ENCODE measurements around the gene ZNF423.
"Not testable (repeated sequence)": the region's sequence is repeated elsewhere in the genome, so short reads cannot be mapped to it uniquely, and the experiment has no call there.

Gene ZNF423

GRCh38 chr16:49521734-49522325 is 334.1 kb downstream of the ZNF423 start:
- no peak for DNase-seq

- no peak for DNase-seq
Observed at GRCh38 chr16:49520492-49521038, 335.3 kb downstream of the ZNF423 start.

DNA sequence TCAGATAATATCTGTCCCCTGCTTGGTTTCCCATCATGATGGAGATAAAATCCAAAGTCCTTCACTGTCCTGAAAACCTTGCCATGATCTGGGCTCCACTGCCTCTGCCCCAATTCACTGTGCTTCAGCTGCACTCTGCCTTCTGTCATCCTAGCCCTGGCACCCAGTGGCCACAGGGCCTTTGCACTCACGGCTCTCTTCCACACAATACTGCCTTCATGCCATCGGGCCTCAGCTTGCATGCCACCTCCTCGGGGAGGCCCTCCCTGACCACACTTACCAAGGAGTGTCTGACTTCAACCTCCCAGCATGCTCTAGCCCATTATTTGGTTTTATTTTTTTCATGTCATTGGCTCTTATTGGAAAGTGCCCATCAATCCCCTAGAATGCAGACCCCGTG is 336.2 kb downstream of the ZNF423 start:
- DNase-seq, result no peak

DNA sequence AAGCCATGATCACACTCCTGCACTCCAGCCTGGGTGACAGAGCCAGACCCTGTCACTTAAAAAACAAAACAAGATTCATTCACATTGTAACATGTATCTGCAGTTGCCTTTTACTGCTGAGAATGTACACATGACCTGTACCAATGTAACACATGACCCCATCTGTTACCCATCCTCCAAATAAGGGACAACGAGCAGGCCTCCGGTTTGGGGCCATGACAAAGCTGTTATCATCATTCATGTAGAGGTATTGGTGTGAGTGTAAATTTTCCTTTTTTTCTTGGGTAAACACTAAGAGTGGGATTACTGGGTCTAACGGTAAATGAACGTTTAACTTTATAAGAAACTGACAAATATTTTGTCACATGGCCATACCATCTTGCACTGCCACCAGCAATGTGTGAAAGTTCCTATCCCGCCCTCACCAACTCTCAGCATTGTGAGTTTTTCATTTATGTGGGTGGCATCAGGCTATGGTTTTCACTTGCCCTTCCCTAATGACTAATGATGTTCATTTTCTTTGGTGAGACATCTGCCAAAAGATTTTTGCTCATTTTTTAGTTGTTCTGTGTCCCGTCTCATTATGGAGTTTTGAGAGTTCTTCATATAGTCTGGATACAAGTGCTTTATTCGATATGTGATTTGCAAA is 336.8 kb downstream of the ZNF423 start:
- no peak for DNase-seq

DNA sequence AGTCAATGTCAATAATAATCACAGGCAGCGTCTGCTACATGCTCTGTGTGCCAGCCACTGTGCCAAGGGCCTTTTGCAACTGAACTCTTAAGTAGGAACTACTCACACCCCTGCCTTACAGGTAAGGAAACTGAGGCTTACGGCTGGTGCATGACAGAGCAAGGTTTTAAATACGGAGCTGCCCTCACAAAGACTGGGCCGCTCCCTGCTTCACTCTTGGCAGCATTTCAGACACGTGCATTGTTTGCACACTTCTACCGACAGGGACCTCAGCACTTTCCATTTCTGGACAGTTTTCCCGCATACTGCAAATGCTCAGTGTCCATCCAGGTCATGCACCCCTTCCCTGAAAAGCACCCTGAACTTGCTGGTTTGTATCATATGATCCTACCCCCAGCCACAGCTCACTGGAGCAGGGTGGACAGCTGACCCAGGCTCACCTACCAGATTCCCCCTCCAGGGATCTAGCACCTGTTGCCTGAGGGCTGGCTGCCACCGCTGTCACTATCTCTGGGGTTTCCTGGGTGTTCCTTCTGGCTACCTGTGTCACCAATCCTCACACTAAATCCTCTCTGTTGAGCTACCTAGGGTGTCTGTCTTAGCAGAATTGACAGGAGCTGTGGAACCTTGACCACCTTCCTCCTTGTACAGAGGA is 339.4 kb downstream of the ZNF423 start:
- no peak for DNase-seq

DNA sequence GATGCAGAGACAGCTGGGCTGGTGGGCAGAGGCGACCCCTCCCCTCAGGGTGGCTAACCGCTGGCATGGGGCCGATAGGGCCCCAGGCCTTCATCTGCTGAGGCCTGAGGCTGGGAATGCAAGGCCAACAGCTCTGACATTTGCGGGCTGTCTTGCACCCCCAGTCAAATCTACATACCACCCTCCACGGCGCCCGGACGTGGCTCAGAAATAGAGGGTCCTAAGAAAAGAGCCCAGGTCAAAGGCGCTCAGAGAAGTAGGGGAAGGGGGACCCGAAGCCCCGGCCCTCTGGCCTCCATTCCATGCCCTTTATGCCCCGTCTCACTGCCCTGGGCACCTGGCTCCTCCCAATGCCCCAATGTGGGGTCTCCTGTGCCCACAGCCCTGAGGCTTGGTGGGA is 340.1 kb downstream of the ZNF423 start:
- DNase-seq, result no peak

- no peak for DNase-seq
Observed at GRCh38 chr16:49515016-49515565, 340.8 kb downstream of the ZNF423 start.

DNA sequence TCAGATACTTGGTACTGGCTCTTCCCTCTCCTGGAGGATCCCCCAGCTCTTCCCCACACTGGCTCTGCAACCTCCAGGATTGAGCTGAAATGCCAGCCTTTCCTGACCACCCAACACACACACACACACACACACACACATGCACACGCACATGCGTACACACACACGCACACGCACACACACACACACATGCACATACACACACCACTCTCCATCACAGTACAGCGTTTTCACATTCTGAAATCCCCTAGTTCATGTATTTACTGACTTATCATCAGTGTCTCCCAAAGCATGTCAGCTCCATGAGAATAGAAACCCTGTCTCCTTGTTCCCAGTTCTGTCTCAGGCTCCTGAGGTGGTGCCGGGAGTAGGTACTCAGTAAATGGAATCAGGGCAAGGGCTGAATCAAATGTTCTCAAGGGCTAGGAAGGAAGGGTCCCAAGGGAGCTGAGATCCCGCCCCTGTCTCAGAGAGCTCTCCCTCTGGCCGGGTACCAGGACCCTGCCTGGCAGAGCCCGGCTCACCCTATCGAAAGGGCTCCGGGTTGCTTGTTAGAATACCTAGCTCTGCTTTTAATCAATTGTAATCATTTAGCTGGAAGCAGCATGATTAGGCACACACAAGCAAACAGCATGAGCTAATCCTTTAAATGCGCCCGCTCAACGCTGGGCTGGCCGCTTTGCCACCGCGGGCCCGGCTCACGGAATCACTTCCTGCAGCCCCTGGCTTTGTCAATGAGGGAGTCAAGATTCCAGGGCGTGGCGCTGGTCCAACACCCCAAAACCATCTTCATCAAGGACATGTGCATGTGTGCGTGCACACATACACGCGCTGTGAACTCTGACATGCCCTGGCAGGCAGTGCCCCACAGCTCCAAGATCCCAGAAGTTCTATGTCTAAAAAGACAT is 341.6 kb downstream of the ZNF423 start:
- DNase-seq, result no peak

- DNase-seq, result no peak
Observed at GRCh38 chr16:49513040-49513439, 342.9 kb downstream of the ZNF423 start.

DNA sequence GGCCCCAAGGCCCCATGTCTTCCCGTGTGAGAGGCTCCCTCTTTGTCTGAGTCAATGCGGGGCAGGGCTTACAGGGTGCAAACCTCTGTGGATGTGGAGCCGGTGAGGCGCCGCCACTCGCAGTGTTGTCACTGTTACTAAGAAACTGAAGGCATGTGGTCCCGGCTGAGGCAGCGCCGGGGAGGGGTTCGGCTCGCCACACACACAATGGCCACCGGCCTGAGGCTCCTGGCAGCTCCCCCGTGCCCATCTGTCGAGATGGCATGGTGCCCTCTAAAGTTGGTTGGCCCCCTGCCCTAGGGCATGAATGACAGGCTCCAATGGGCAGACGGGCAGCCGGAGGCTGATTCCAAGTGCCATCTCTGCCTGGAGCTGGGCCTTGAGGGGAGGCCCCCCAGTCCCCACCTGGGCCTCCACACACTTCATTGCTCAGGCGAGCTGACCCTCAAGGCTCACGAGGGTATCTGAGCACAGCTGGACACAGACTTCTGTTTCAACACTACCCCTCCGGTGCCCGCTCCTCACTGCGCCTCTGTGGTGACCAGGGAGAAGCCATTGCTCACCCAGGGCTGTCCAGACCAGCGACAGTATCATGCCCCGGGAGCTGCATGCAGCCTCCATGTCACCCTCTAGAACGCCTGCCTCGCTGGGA is 345.1 kb downstream of the ZNF423 start:
- DNase-seq, result no peak

DNA sequence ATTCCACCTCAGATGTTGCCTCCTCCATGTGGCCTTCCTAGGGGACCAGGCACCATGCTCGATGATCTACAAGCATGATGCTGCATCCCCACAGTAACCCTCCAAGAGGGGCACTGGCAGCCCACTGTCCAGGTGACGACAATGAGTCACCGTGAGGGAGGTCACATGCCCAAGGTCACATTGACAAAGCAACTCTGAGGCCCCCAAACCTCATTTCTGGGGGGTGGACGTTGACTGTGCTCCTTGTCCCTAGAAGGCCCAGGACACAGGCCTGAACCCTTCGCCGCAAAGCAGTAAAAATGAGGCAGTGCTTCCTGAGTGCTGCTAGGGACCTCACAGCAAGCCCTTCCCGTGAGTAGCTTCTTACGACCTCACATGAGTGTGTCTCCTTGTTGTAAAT is 345.8 kb downstream of the ZNF423 start:
- DNase-seq, result no peak

DNA sequence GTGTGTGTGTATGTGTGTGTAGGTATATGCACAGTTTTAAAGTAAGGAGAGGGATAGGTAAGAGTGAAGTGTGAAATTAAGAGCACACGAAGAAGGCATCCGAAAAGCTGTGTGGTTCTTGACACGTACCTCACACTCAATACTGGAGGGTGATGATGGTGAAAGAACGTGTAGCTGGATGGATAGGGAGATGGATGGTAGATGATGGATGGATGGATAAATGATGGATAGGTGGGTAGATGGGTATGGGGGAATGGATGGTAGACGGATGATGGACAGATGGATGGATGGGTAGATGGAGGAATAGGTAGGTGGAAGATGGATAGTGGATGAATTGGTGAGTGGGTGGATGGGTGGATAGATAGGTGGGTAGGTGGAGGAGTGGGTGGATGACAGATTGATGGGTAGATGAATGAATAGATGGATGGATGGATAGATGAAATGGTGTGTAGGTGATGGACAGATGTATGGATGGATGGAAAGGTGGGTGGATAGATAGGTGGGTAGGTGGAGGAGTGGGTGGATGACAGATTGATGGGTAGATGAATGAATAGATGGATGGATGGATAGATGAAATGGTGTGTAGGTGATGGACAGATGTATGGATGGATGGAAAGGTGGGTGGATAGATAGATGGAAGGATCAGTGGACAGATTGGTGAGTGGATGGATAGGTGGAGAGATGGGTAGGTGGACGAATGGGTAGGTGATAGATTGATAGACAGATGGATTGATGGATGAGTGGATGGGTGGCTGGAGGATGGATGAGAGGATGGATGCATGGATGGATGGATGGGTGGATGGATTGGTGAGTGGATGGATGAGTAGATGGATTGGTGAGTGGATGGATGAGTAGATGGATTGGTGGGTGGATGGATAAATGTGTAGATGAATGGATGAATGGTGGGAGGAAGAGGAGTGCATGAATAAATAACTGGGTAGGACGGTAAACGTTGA is 349.6 kb downstream of the ZNF423 start:
- not testable (repeated sequence) for DNase-seq

DNA sequence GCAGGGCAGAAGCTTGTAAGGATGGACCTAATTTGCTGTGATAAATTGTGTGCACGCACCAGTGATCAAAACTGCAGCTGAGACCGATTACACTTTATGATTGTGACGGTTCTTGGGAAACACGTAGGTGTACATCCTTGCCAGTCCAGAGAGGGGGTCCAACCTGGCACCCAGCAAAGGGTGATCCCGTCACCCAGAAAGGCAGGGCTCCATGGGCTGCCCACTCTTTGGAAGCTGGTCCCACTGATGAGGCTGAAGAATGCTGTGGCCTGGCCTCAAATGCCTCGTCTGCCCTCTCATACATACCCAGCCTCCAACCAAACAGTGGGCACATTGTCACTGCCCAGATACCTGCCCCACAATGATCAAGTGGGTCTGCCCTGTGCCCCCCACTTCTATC is 350.4 kb downstream of the ZNF423 start:
- no peak for DNase-seq

- no peak for DNase-seq
Observed at GRCh38 chr16:49504626-49505025, 351.3 kb downstream of the ZNF423 start.

DNA sequence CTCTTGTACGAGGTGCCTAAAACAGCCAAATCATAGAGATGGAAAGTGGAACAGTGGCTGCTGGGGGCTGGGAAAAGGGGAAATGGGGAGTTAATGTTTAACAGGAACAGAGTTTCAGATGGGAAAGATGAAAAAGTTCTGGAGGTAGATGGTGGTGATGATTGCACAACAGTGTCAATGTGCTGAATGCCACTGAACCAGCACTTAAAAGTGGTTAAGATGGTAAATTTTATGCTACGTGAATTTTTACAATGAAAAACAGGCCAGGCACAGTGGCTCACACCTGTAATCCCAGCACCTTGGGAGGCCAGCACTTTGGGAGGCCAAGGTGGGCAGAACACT is 351.9 kb downstream of the ZNF423 start:
- DNase-seq, result no peak

- no peak for DNase-seq
Observed at GRCh38 chr16:49503256-49504022, 352.5 kb downstream of the ZNF423 start.

GRCh38 chr16:49502136-49502881 is 353.6 kb downstream of the ZNF423 start:
- no peak for DNase-seq

DNA sequence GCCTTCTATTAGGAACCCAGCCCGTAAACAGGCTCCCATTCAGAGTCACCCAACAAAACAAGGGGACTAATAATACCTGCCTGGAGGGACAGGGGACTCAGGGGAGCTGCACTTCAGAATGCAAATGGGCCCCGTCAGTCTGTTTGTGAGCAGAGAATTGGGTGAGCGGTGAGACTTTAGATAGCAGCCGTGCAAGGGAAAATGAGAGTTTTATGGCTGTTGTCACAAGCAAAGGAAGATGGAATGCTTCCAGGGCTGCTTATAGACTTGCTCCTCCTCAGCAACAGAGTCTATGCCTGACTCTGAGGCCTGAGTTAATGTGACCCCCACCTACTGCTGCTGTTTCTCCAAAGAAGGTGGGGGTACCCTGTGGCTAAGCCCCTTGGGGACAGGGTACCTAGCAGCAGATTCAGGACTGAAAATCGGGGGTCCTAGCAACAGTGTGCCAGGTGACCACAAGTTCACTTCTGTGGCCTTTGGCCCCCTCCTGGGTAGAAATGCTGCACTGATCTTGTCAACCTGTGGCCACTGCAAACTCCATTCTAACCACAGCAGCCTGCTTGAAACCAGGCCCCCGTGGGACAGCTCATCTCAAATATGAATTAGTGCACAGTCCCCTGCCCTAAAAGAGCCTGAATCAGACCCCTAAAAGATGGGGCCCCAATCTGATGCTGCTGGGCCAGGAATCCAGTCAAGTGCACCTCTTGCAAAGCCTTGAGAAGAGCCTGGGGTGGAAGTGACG is 355.9 kb downstream of the ZNF423 start:
- DNase-seq, result peak; percentile 40

DNA sequence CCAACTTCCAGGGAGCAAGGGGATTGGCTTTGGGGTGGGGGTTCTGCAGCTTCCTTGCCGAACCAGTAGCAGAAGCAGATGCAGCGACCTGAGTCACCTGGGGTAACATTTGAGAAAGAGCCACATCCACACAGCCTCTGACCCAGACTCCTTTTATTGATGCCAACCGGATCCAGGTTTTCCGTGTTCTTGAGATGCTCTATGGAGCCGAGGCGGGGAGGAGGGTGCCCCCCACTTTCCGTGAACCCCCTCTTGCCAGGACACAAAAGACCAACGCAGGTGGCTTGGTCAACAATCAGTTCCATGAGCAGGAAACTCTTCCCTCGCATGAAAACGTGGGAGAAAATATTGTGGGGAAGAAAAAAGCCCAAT is 356.5 kb downstream of the ZNF423 start:
- no peak for DNase-seq

Data from NCI-H2171 (cell line).